Right forelimb (tissue), 1 donor: ENCODE results near the gene IPO9.

Source experiments
- DNase-seq: peaks from one replicate; pipeline ENCODE4 v3.0.0-alpha.2; 2018

The IPO9 gene

DNA sequence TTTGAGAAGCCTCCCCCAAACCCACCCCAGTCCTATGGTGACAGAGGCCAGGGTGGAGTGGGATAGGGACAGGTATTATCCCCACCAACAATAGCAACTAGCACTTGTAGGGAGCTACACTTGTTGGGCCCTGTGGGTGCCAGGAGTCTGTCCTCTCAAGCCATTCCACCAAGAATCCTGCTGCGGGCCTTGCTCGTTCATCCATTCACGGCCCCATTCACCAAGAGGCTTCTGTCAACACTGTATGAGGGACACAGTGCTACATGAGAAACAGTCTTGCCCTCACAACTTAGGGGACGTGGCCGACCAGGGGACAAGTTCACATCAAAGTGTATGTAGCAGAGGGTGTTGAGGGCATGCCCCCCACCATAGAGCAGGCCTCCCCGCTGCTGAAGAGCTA is 78.7 kb downstream of the IPO9 start:
- DNase-seq, result no peak

DNA sequence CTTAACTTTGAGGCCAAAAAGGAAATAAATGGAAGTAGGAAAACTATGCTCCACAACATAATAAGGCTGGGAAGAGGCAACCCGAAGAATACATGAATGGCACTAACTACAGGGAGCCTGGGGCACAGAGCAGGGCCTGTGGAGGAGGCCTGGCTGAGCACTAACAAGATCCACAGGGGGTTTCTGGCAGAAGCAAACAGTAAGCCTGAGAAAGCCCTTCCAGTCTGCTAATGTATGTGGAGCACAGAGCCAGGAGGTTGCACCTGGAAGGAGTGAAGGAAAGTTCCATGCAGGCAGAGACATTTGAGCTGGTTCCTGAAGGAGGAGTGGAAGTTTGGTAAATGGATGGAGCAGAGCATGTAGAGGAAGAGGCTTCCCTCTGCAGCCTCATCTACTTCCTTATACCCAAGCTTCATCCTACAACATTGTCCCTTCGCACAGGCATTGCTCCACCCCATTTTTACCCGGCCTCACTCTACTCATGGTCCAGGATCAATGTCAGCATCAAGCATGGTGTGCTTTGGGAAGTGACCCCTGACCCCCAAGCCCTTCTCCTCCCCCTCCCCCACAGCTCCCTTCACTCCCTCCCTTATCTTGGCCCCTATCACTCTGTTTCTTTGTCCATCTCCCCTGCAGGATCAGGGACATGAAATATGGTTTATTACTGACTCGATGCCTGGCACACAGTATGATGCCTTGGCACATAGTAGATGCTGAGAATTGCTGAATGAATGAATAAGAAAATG is 83.0 kb downstream of the IPO9 start:
- no peak for DNase-seq

- no peak for DNase-seq
Measured at GRCh38 chr1:201912832-201913231, 83.9 kb downstream of the IPO9 start.

- DNase-seq, result no peak
Measured at GRCh38 chr1:201914456-201915235, 85.7 kb downstream of the IPO9 start.

DNA sequence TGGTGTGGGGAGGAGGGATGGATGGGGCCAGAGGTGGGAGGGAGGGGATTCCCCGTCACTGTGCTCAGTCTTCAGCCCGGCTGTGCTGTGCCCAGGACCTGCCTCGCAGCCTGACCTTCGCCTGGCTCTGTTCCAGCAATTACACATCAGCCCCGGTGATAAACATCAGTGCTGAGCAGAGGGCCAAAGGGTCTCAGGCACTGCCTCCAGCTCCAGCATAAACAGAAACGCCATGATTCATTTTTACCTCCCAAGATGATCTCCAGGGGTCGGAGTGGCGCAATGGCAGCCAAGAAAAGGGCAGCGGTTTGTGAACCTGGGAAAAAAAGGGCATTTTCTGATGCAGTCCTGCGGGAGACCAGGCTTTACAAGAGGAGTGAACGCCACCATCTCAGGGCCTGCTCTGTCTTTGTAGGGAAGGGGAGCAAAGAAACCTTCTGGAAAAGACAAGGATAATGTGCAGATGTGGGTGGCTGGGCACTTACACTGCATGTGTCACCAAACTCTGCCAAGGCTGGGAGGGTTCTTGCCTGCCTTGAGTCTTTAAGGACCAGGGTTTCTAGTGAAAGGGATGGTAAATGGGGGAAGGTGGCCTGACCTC is 87.8 kb downstream of the IPO9 start:
- DNase-seq, result no peak

DNA sequence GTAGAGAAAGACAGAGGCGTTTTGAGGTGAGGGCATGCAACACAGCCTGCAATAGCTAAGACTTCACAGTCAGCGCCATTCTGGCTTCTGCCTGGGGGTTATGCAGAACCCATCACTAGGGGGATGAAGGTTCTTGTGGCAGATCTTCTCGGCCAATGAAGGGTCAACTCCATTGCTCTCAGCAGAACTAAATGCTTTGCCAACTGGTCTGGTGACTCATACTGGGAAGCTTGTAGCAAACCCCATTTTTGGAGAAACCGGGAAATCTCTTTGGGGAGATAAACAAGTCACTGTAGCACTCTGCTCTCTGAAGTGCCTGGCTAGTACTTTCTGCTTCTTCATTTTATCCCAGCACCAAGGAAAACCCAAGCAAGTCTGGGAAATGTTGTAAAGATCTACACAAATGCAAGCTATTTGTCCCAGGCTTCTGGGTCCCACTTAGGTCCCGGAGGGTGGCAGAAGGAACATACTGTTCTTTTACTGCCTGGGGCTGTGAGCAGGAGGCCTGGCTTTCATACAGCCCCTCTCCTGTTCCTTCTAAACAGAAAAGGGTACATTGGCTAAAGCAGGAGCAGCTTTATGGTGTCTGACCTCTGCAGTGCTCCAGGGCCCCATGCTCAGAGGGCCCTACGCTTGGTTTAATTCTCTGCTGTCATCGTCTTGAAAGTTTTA is 88.5 kb downstream of the IPO9 start:
- no peak for DNase-seq

DNA sequence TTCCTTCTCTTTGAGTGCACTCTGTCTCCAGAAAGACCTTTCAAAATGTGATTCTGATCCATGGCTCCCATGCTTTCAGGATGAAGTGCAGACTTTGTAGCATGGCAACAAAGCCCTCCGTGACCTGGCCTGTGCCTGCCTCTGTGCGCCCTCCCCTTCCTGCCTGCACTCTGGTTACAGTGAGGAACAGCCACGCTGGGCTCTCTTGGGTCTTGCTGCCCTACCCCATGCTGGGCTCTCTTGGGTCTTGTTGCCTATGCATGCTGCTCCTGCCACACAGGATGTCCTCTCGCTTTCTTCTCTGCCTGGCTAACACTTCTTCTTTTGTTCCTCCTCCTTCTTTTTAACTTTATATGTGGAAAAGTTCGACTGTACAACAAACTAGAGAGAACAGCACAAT is 89.4 kb downstream of the IPO9 start:
- no peak for DNase-seq

DNA sequence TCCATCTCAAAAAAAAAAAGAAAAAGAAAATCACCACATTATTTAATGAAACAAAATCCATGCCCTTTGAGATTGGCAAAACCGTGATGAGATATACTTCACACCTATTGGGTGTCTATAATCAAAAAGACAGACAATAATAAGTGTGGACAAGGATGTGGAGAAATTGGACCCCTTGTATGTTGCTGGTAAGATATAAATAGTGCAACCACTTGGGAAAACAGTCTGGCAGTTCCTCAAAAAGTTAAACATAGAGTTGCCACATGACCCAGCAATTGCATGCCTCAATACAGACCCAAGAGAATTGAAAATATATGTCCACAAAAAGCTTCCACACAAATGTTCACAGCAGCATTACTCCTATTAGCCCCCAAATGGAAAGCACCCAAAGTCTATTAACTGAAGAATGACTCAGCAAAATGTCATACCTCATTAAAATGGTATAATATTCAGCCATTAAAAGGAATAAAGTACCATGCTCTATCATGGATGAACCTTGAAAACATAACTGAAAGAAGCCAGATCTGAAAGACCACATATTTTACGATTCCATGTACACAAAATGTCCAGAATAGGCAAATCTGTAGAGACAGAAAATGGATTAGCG is 93.1 kb downstream of the IPO9 start:
- DNase-seq, result no peak

GRCh38 chr1:201925301-201925567 is 96.3 kb downstream of the IPO9 start:
- no peak for DNase-seq

GRCh38 chr1:201925981-201926645 is 97.2 kb downstream of the IPO9 start:
- no peak for DNase-seq

DNA sequence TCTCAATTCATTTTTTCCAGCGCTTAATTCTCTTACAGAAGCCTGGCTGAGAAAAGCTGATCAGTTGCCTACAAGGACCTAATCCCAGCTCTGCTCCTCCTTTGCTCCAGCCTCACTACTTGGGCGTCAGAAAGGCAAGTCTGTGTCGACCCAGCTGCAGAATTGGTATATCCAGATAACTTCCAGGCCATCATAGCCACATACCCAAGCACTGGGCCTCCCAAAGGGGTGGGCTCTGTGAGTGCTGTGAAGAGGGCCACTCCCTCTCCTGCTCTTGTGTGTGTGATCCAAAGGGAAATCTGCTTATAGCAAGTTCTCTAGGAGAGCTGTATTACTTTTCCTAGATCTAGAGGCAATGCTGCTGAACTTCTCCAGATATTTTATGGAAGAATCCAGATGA is 99.3 kb downstream of the IPO9 start:
- DNase-seq, result no peak

- no peak for DNase-seq
Measured at GRCh38 chr1:201930137-201930536, 101.2 kb downstream of the IPO9 start.

- no peak for DNase-seq
Measured at GRCh38 chr1:201930803-201931202, 101.8 kb downstream of the IPO9 start.
